ENCODE results near the gene EEFSEC. TPM values are rescaled to one million over a fixed set of nuclear protein-coding genes. Genes with fewer than 3 reads are reported as not detected.

Gene EEFSEC
- total RNA-seq, 4 donors from 2014 or later: 25.1 to 43.5 (median 29.5) TPM

DNA sequence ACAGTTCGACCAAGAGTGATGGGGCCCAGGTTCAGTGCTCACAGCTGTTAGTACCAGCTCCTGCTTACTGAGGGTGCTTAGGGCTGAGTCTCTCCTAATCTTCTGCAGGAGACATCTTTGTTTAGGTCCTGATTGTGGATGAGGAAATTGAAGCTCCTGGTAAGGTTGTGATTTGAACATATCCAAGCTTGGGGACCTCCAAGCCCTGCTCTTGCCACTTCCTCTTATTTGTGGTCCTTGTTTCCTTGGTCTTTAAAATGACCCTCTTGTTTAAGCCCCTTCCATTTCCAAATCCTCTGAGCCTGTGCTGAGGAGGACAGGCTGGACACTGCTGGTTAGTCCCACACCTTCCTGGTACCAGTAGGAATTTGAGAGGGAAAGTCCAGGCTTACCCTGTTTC lies 87.0 kb downstream of the EEFSEC start:
- Histone ChIP-seq H3K4me3 (no peak overlapping the region), H3K4me1 (peaks cover 0 to 29% (median 0%) of the 10 kb centered on the region in 4 donors), H3K27me3 (no peaks in the 10 kb centered on the region), H3K27ac (no peak overlapping the region), H3K9me3 (no peaks in the 10 kb centered on the region), H3K36me3 (no peaks in the 10 kb centered on the region)
- 67 to 100% methylated on average over 1 of the region's 1 CpG for whole genome bisulfite sequencing, 2 donors
- TF ChIP-seq, protein P1, sequence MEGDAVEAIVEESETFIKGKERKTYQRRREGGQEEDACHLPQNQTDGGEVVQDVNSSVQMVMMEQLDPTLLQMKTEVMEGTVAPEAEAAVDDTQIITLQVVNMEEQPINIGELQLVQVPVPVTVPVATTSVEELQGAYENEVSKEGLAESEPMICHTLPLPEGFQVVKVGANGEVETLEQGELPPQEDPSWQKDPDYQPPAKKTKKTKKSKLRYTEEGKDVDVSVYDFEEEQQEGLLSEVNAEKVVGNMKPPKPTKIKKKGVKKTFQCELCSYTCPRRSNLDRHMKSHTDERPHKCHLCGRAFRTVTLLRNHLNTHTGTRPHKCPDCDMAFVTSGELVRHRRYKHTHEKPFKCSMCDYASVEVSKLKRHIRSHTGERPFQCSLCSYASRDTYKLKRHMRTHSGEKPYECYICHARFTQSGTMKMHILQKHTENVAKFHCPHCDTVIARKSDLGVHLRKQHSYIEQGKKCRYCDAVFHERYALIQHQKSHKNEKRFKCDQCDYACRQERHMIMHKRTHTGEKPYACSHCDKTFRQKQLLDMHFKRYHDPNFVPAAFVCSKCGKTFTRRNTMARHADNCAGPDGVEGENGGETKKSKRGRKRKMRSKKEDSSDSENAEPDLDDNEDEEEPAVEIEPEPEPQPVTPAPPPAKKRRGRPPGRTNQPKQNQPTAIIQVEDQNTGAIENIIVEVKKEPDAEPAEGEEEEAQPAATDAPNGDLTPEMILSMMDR (IDR thresholded peaks at IDR 0.05): no peak
- no peak for TF ChIP-seq EP300 (IDR thresholded peaks at IDR 0.05)
- no peak for TF ChIP-seq POLR2A (IDR thresholded peaks at IDR 0.05)
- no peak for DNase-seq (ENCODE audit: low spot score in 2 of 2)

DNA sequence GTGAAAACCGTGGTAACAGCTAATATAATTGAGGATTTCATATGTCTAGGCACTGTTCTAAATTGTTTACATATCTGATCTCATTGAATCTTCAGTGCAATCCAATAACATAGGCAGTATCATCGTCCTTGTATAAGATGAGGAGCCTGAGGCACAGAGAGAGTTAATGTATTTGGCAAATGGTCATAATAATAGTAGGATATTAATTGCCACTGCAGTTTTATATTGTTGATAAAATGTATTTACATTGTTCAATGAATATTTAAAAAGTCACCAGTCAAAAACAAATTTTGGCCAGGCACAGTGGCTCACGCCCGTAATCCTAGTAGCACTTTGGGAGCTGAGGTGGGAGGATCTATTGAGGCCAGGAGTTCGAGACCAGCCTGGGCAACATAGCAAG lies 88.5 kb downstream of the EEFSEC start:
- Histone ChIP-seq H3K27me3 (no peaks in the 10 kb centered on the region), H3K36me3 (peaks cover 0 to 7% (median 0%) of the 10 kb centered on the region in 3 donors), H3K27ac (no peak overlapping the region), H3K4me1 (peaks cover 0 to 29% (median 0%) of the 10 kb centered on the region in 4 donors), H3K9me3 (no peaks in the 10 kb centered on the region), H3K4me3 (no peak overlapping the region)
- DNase-seq (ENCODE audit: low spot score in 2 of 2): no peak
- no peak for TF ChIP-seq EP300 (IDR thresholded peaks at IDR 0.05)
- 93 to 94% methylated on average over 5 of the region's 5 CpGs for WGBS, 2 donors

DNA sequence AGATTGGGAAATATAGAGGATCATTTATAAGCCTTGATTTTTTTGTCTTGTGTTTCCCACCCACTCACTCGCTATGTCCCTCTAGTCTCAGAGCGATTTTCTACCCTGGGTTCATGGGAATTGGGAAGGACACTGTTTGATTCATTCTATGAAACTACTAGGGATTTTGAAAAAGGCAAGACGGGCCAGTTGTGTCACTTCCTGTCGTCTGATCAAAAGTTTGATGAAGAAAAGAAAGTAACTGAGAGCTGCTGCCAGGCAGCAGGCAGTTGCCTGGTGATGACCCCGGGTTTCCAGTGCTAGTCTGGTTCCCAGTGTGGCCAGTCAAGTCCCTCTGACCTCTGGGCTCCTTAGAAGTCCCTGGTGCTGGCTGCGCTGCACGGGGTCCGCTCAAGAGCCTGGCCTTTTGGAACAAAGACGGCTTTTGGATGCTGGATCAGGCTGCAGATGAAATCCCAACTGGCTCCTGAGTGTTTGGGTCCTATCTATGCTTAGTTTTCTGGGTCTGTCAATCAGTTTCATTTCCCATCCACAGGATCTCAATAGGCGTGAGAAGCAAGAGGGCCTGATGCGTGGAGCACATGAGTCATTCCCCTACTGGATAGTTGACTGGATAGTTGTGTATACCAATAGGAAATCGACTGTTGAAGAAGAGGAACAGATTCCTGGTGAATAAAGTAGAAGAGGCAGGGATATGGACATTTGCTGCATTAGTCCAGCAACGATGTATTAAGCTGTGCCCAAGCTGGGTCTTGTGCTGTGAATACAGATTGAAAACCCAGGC lies 89.7 kb downstream of the EEFSEC start:
- TF ChIP-seq POLR2A (IDR thresholded peaks at IDR 0.05) (no peak), EP300 (IDR thresholded peaks at IDR 0.05) (no peak)
- TF ChIP-seq, protein P1 (IDR thresholded peaks at IDR 0.05): no peak
- Histone ChIP-seq H3K27ac (peak overlapping the region in 2 of 4 donors; percentile 61 to 70), H3K27me3 (no peaks in the 10 kb centered on the region), H3K9me3 (no peaks in the 10 kb centered on the region), H3K4me1 (peaks cover 0 to 20% (median 0%) of the 10 kb centered on the region in 4 donors), H3K36me3 (peaks cover 0 to 20% (median 0%) of the 10 kb centered on the region in 3 donors), H3K4me3 (no peak overlapping the region)
- 43 to 46% methylated on average over 8 to 13 of the region's 13 CpGs for WGBS, 2 donors
- no peak for DNase-seq (ENCODE audit: low spot score in 2 of 2)

DNA sequence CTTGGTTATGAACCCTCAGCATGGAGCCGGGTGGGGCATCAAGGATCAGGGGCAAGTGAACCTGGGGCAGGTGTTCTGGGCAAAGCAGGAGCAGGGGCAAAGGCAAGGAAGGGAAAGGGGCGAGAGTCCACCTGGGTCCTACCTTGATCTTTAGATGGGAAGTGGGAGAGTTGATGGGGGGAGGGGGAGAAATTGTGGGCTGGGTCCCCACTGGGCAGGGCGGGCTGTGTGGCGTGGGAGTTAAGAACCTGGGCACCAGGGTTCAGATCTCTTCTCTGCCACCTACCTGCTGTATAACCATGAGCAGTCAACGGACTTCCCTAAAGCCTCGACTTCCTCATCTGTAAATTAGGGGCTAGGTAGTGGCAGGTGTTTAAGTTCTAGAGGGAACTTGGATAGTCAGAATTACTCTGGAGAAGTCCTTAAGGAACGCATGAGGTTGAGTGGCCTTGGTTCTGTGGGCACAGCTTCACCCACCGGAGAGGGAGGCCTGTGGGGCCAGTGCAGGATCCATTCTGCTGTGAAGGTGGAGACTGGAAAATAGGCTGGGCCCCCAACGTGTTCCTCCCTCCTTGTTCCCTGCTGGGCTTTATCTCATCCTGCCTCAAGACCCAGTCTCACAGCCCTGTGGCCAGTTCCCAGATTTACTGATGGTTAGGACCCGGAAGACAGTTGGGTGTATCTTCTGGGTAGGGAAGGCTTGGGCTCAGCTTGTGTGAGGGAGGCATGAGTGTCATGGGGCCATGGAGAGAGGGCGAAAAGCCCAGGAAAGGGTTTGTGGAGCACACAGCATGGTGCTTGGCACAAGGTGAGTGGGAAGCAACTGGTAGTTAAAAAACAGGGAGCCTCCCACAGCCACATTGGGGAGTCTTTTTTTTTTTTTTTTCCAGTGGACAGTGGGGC lies 90.6 kb downstream of the EEFSEC start:
- no peak for TF ChIP-seq EP300 (IDR thresholded peaks at IDR 0.05)
- TF ChIP-seq, protein P1 (IDR thresholded peaks at IDR 0.05): no peak
- TF ChIP-seq POLR2A (IDR thresholded peaks at IDR 0.05): no peak
- no peak for DNase-seq (ENCODE audit: low spot score in 2 of 2)
- Histone ChIP-seq H3K4me1 (peaks cover 0 to 13% (median 0%) of the 10 kb centered on the region in 4 donors), H3K9me3 (no peaks in the 10 kb centered on the region), H3K4me3 (no peak overlapping the region), H3K27me3 (no peaks in the 10 kb centered on the region), H3K27ac (no peak overlapping the region), H3K36me3 (peaks cover 0 to 26% (median 0%) of the 10 kb centered on the region in 3 donors)
- WGBS, 2 donors: 76 to 87% methylated on average over 11 of the region's 11 CpGs

DNA sequence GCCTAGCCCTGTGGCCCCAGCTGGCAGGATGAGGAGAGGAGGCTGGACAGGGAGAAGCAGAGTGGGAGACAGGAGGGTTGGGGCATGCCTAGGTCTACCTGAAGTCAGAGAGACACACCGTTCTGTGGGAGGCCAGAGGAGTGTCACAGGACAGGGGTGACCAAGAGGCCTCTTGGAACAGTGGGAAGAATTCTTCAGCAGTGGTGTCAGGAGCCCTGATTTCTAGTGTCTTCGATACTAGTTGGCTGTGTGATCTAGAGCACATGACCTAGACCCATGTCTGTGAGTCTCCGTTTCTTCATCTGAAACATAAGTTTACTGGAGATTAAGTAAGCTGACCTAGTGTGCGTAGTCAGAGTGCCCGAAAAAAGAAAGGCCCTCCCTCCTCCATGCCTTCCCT lies 92.2 kb downstream of the EEFSEC start:
- DNase-seq (ENCODE audit: low spot score in 2 of 2): no peak
- peaks cover 0 to 13% (median 0%) of the 10 kb centered on the region in 4 donors for H3K4me1 ChIP-seq
- no peak overlapping the region for H3K4me3 ChIP-seq
- H3K36me3 ChIP-seq: peaks cover 0 to 35% (median 0%) of the 10 kb centered on the region in 3 donors
- TF ChIP-seq POLR2A (IDR thresholded peaks at IDR 0.05): no peak
- no peak for TF ChIP-seq EP300 (IDR thresholded peaks at IDR 0.05)
- TF ChIP-seq, protein P1 (IDR thresholded peaks at IDR 0.05): no peak
- no peak overlapping the region for H3K27ac ChIP-seq
- no peaks in the 10 kb centered on the region for H3K9me3 ChIP-seq
- 70 to 78% methylated on average over 5 of the region's 5 CpGs for WGBS, 2 donors
- no peaks in the 10 kb centered on the region for H3K27me3 ChIP-seq
